Measurements from ENCODE around the gene CAPNS2. TPM values are rescaled to one million over a fixed set of nuclear protein-coding genes. Genes with fewer than 3 reads are reported as not detected.
"Not testable (repeated sequence)": the region's sequence is repeated elsewhere in the genome, so short reads cannot be mapped to it uniquely, and the experiment has no call there.

The CAPNS2 gene
- total RNA-seq, 1 experiment from 2014 or later = not detected

DNA sequence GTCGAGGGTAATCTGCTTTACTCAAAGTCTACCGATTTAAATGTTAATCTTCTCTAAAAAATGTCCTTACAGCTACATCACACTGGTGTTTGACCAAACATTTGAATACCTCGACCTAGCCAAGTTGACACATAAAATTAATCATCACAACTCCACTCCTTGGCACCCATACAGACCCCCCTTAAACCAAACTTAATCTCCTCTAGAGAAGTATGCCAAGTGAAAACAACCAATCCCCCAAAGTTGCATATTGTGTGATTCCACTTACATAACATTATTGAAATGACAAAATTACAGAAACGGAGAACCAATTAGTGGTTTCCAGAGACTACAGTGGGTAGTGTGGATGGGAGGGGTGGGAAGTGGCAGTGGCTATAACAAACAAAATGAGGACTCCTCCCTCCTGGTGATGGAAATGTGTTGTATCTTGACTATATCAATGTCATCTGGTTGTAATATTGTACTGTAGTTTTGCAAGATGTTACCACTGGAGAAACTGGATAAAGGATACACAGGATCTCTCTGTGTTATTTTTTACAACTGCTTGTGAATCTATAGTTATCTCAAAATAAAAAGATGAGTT, 39.4 kb downstream of the CAPNS2 start:
- no TSS peak for BruUV-seq (replicated peaks)
- H3K27me3 ChIP-seq (replicated peaks; ENCODE audit: control insufficient read depth, insufficient read depth, low read length) = no peaks in the 10 kb centered on the region; the same call in 1 of the 2 replicates
- no peaks in the 10 kb centered on the region for H3K36me3 ChIP-seq (ENCODE audit: control insufficient read depth, insufficient read depth, low read length)
- H3K36me3 Mint-ChIP-seq (ENCODE audit: insufficient read depth, unreplicated experiment) = no peaks in the 10 kb centered on the region
- no peak for DNase-seq
- TF ChIP-seq, protein P1, sequence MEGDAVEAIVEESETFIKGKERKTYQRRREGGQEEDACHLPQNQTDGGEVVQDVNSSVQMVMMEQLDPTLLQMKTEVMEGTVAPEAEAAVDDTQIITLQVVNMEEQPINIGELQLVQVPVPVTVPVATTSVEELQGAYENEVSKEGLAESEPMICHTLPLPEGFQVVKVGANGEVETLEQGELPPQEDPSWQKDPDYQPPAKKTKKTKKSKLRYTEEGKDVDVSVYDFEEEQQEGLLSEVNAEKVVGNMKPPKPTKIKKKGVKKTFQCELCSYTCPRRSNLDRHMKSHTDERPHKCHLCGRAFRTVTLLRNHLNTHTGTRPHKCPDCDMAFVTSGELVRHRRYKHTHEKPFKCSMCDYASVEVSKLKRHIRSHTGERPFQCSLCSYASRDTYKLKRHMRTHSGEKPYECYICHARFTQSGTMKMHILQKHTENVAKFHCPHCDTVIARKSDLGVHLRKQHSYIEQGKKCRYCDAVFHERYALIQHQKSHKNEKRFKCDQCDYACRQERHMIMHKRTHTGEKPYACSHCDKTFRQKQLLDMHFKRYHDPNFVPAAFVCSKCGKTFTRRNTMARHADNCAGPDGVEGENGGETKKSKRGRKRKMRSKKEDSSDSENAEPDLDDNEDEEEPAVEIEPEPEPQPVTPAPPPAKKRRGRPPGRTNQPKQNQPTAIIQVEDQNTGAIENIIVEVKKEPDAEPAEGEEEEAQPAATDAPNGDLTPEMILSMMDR (IDR thresholded peaks at IDR 0.05; ENCODE audit: insufficient read depth in 1 of 2, low read depth in 1 of 2, low read length in 1 of 2, severe bottlenecking in 1 of 2, unreplicated experiment in 1 of 2) = no peak
- no peaks in the 10 kb centered on the region for H3K4me1 Mint-ChIP-seq (ENCODE audit: low read depth, unreplicated experiment)
- H3K27ac Mint-ChIP-seq (ENCODE audit: unreplicated experiment) = no peak overlapping the region
- H3K9me3 Mint-ChIP-seq (ENCODE audit: unreplicated experiment) = no peaks in the 10 kb centered on the region
- intact Hi-C loops (cut with micrococcal nuclease; ENCODE audit: unreplicated experiment) = no loop called here
- CTCF ChIA-PET = no interaction called here
- POLR2A ChIA-PET = no interaction called here
- peaks cover 8% of the 10 kb centered on the region for H3K27me3 Mint-ChIP-seq (ENCODE audit: insufficient read depth, unreplicated experiment)
- no peak overlapping the region for H3K4me3 Mint-ChIP-seq (ENCODE audit: unreplicated experiment)
- H3K4me3 ChIP-seq (ENCODE audit: low read depth, low read length) = no peak overlapping the region
- no peaks in the 10 kb centered on the region for H3K4me1 ChIP-seq
- H3K9me3 ChIP-seq = no peaks in the 10 kb centered on the region

DNA sequence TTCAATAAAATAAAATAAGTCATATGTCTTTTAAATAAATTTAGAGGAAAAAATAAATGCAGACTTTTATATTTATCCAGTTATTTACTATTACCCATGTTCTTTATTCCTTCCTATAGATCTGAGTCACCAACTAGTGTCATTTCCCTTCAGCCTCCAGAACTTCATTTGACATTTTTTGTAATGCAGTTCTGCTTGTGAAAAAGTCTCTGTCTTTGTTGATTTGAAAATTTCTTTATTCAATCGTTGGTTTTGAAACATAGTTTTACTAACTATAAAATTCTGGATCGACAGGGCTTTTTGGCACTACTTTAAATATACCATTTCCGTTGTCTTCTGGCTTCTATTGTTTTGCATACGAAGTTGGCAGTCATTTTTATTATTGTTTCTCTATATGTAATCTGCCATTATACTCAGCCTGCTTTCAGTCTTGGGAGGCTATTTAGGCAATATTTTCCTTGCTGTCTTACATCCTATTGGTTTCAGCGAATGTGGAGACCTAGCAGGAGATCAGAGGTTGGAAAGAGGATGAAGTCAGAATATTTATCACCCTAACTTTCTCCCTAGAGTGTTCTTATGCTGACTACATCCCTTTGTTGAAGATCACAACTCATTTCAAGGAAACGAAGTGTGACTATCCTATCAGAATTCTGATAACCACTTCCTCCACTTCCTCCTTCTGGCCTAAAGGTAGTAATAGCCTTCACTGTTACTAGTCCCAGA, 47.3 kb downstream of the CAPNS2 start:
- no peak overlapping the region for H3K4me3 Mint-ChIP-seq (ENCODE audit: unreplicated experiment)
- H3K9me3 Mint-ChIP-seq (ENCODE audit: unreplicated experiment) = peaks cover 9% of the 10 kb centered on the region
- no TSS peak for BruUV-seq (replicated peaks)
- TF ChIP-seq, protein P1 (IDR thresholded peaks at IDR 0.05; ENCODE audit: insufficient read depth in 1 of 2, low read depth in 1 of 2, low read length in 1 of 2, severe bottlenecking in 1 of 2, unreplicated experiment in 1 of 2) = no peak
- POLR2A ChIA-PET = no interaction called here
- DNase-seq = no peak
- CTCF ChIA-PET = no interaction called here
- no peaks in the 10 kb centered on the region for H3K4me1 ChIP-seq
- intact Hi-C loops (cut with micrococcal nuclease; ENCODE audit: unreplicated experiment) = no loop called here
- H3K36me3 ChIP-seq (ENCODE audit: control insufficient read depth, insufficient read depth, low read length) = no peaks in the 10 kb centered on the region
- no peak overlapping the region for H3K4me3 ChIP-seq (ENCODE audit: low read depth, low read length)
- peaks cover 15% of the 10 kb centered on the region for H3K27me3 Mint-ChIP-seq (ENCODE audit: insufficient read depth, unreplicated experiment)
- H3K27me3 ChIP-seq (replicated peaks; ENCODE audit: control insufficient read depth, insufficient read depth, low read length) = no peaks in the 10 kb centered on the region; the same call in 1 of the 2 replicates
- peaks cover 6% of the 10 kb centered on the region for H3K4me1 Mint-ChIP-seq (ENCODE audit: low read depth, unreplicated experiment)
- no peaks in the 10 kb centered on the region for H3K9me3 ChIP-seq
- H3K27ac Mint-ChIP-seq (ENCODE audit: unreplicated experiment) = no peak overlapping the region
- H3K36me3 Mint-ChIP-seq (ENCODE audit: insufficient read depth, unreplicated experiment) = no peaks in the 10 kb centered on the region

DNA sequence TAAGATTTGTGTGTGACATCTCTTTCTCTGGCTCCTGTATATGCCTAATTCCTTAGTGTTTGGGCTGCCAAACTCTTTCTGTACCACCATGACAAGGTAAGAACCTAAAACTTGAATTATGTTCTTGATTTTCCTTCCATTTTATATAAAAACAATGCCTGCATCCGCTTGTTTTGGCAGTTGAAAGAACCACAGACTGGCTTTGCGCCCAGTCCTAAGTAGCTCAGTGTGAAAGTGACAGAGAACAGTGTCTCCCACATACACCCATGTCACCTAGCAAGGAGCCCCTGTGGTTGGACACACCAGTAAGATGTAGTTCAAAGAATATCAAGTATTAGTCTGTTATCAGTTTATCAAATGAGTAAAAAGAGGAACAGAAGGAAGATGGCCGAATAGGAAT, 48.6 kb downstream of the CAPNS2 start:
- no peaks in the 10 kb centered on the region for H3K4me1 ChIP-seq
- peaks cover 15% of the 10 kb centered on the region for H3K27me3 Mint-ChIP-seq (ENCODE audit: insufficient read depth, unreplicated experiment)
- peaks cover 9% of the 10 kb centered on the region for H3K9me3 Mint-ChIP-seq (ENCODE audit: unreplicated experiment)
- no peaks in the 10 kb centered on the region for H3K27me3 ChIP-seq (replicated peaks; ENCODE audit: control insufficient read depth, insufficient read depth, low read length)
- TF ChIP-seq, protein P1 (IDR thresholded peaks at IDR 0.05; ENCODE audit: insufficient read depth in 1 of 2, low read depth in 1 of 2, low read length in 1 of 2, severe bottlenecking in 1 of 2, unreplicated experiment in 1 of 2) = no peak
- no peak overlapping the region for H3K27ac Mint-ChIP-seq (ENCODE audit: unreplicated experiment)
- peaks cover 6% of the 10 kb centered on the region for H3K4me1 Mint-ChIP-seq (ENCODE audit: low read depth, unreplicated experiment)
- H3K4me3 Mint-ChIP-seq (ENCODE audit: unreplicated experiment) = no peak overlapping the region
- H3K36me3 Mint-ChIP-seq (ENCODE audit: insufficient read depth, unreplicated experiment) = no peaks in the 10 kb centered on the region
- no peak for DNase-seq
- no peak overlapping the region for H3K4me3 ChIP-seq (ENCODE audit: low read depth, low read length)
- intact Hi-C loops (cut with micrococcal nuclease; ENCODE audit: unreplicated experiment) = no loop called here
- no peaks in the 10 kb centered on the region for H3K9me3 ChIP-seq
- no TSS peak for BruUV-seq (replicated peaks)
- H3K36me3 ChIP-seq (ENCODE audit: control insufficient read depth, insufficient read depth, low read length) = no peaks in the 10 kb centered on the region
- CTCF ChIA-PET = no interaction called here
- POLR2A ChIA-PET = no interaction called here

DNA sequence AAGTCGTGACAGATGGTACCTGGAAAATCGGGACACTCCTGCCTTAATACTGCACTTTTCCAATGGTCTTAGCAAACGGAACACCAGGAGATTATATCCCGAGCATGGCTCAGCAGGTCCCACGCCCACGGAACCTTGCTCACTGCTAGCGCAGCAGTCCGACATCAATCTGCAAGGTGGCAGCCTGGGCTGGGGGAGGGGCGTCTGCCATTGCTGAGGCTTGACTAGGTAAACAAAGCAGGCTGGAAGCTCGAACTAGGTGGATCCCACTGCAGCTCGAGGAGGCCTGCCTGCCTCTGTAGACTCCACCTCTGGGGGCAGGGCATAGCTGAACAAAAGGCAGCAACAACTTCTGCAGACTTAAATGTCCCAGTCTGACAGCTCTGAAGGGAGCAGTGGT, 49.2 kb downstream of the CAPNS2 start:
- H3K9me3 ChIP-seq; H3K4me1 ChIP-seq; DNase-seq; POLR2A ChIA-PET; CTCF ChIA-PET; H3K9me3 Mint-ChIP-seq (ENCODE audit: unreplicated experiment); H3K36me3 ChIP-seq (ENCODE audit: control insufficient read depth, insufficient read depth, low read length); H3K27me3 ChIP-seq (replicated peaks; ENCODE audit: control insufficient read depth, insufficient read depth, low read length); H3K27ac Mint-ChIP-seq (ENCODE audit: unreplicated experiment); H3K4me3 Mint-ChIP-seq (ENCODE audit: unreplicated experiment); H3K4me3 ChIP-seq (ENCODE audit: low read depth, low read length); intact Hi-C loops (cut with micrococcal nuclease; ENCODE audit: unreplicated experiment); BruUV-seq (replicated peaks); H3K4me1 Mint-ChIP-seq (ENCODE audit: low read depth, unreplicated experiment); H3K36me3 Mint-ChIP-seq (ENCODE audit: insufficient read depth, unreplicated experiment): not testable (repeated sequence)
- H3K27me3 Mint-ChIP-seq (ENCODE audit: insufficient read depth, unreplicated experiment) = peaks cover 15% of the 10 kb centered on the region

Measured in Caco-2 (cell line).